GM12878 (cell line): Measurements from ENCODE around the gene AP1S1. TPM values are rescaled to one million over a fixed set of nuclear protein-coding genes. Genes with fewer than 3 reads are reported as not detected.

Experiments used
- ATAC-seq: fragments of 200-7000 bp; cut with Tn5 transposase; 3 replicates; pipeline ENCODE4 v1.9.1; 2020; ENCODE audit warnings: mild to moderate bottlenecking, moderate library complexity
- BruUV-seq: library from RNA; stranded (reverse); fragments of 400-500 nt; replicated peaks from 2 replicates; lab custom pipeline; 2021; lab: Mats Ljungman, UMichigan
- CTCF ChIA-PET: fragments of 300-600 bp; sonication (Branson Sonifier 250); formaldehyde crosslinking; extraction: SDS; loops from one replicate; lab custom pipeline; 2021; ENCODE audit warnings: inconsistent platforms; lab: Yijun Ruan, JAX
- POLR2A ChIA-PET: fragments of 350-600 bp; formaldehyde crosslinking; extraction: SDS; loops from one replicate; lab custom pipeline; 2021; ENCODE audit warnings: inconsistent platforms; lab: Charles Lee
- RAD21 ChIA-PET: fragments of 300-600 bp; sonication (Branson Sonifier 250); formaldehyde crosslinking; loops from one replicate; lab custom pipeline; 2023; ENCODE audit warnings: antibody characterized with exemption; ENCODE audit not compliant: unreplicated experiment; lab: Charles Lee
- SMC1A ChIA-PET: fragments of 300-600 bp; sonication (Branson Sonifier 250); formaldehyde crosslinking; loops from one replicate; lab custom pipeline; 2023; ENCODE audit not compliant: unreplicated experiment, uncharacterized antibody; lab: Charles Lee
- DNase-seq: peaks from one replicate; pipeline ENCODE4 v3.0.0-alpha.2; 2011; ENCODE audit warnings: low read depth, low spot score
- FAIRE-seq: peaks from 3 replicates; lab custom pipeline; 2011; peaks lifted over from hg19 to GRCh38; lab: Jason Lieb, UNC
- H2AFZ ChIP-seq: 2 replicates; pipeline ENCODE4 v1.6.0; 2011; ENCODE audit warnings: low read depth, low read length, control low read depth; ENCODE audit not compliant: control insufficient read depth
- H3K27ac ChIP-seq: 2 replicates; pipeline ENCODE4 v1.5.1; 2011; ENCODE audit warnings: control low read depth; ENCODE audit not compliant: control insufficient read depth, insufficient read depth
- H3K27me3 ChIP-seq, 2 experiments: replicated peaks in 1 of 2; 2 replicates each; pipeline versions ENCODE4 v1.6.0 to v1.6.1; 2011; ENCODE audit warnings: low read length in 1 of 2; ENCODE audit not compliant: control insufficient read depth in 2 of 2, insufficient read depth in 2 of 2
- H3K36me3 ChIP-seq, 2 experiments: 2 replicates each; pipeline ENCODE4 v1.5.1; 2011; ENCODE audit warnings: low read length in 1 of 2; ENCODE audit not compliant: control insufficient read depth in 2 of 2, insufficient read depth in 2 of 2
- H3K4me1 ChIP-seq: 2 replicates; pipeline ENCODE4 v1.6.1; 2011; ENCODE audit warnings: mild to moderate bottlenecking, low read length, moderate library complexity, mixed read lengths; ENCODE audit not compliant: control insufficient read depth, insufficient read depth
- H3K4me2 ChIP-seq: 2 replicates; pipeline ENCODE4 v1.6.0; 2011; ENCODE audit warnings: control low read depth; ENCODE audit not compliant: control insufficient read depth, insufficient read depth
- H3K4me3 ChIP-seq: fragments of 200-600 bp; sonication (generic); 2 replicates; pipeline ENCODE4 v1.5.1; 2016
- H3K79me2 ChIP-seq: 2 replicates; pipeline ENCODE4 v1.6.0; 2011; ENCODE audit warnings: low read length; ENCODE audit not compliant: control insufficient read depth, insufficient read depth
- H3K9ac ChIP-seq: 2 replicates; pipeline ENCODE4 v1.8.0; 2011; ENCODE audit warnings: low read length, control low read depth, mixed read lengths; ENCODE audit not compliant: control insufficient read depth, insufficient read depth
- H3K9me3 ChIP-seq: replicated peaks from 3 replicates; pipeline ENCODE4 v1.5.1; 2011; ENCODE audit warnings: mild to moderate bottlenecking, low read length; ENCODE audit not compliant: control insufficient read depth, insufficient read depth
- H4K20me1 ChIP-seq: 2 replicates; pipeline ENCODE4 v1.6.0; 2011; ENCODE audit not compliant: control insufficient read depth, insufficient read depth
- BACH1 ChIP-seq: fragments of 450-650 bp; IDR thresholded peaks from 2 replicates; pipeline ENCODE4 v1.6.1; 2017; ENCODE audit warnings: mild to moderate bottlenecking, borderline replicate concordance
- CBX3 ChIP-seq: fragments of 200-600 bp; sonication (generic); IDR thresholded peaks from 2 replicates; pipeline ENCODE4 v1.6.1; 2016; ENCODE audit warnings: low read depth, borderline replicate concordance
- CHD2 ChIP-seq: IDR thresholded peaks from 2 replicates; pipeline ENCODE4 v1.6.1; 2011; ENCODE audit warnings: low read depth, low read length, improper control_type of control experiment, borderline replicate concordance
- JUNB ChIP-seq: IDR thresholded peaks from 2 replicates; pipeline ENCODE4 v1.6.1; 2016; ENCODE audit warnings: antibody characterized with exemption, mild to moderate bottlenecking
- MYB ChIP-seq: fragments of 150-350 bp; IDR thresholded peaks from 2 replicates; pipeline ENCODE4 v1.6.1; 2014; ENCODE audit warnings: mild to moderate bottlenecking, low read depth, low read length, borderline replicate concordance
- NFIC ChIP-seq: IDR thresholded peaks from 2 replicates; pipeline ENCODE4 v1.6.1; 2012; ENCODE audit warnings: low read depth, mild to moderate bottlenecking, inconsistent platforms, low read length, moderate library complexity
- NR2F1 ChIP-seq: fragments of 450-650 bp; conservative IDR thresholded peaks from 2 replicates; pipeline ENCODE4 v1.6.1; 2017; ENCODE audit warnings: mild to moderate bottlenecking
- RBBP5 ChIP-seq: fragments of 200-600 bp; sonication (generic); conservative IDR thresholded peaks from 2 replicates; pipeline ENCODE4 v1.6.1; 2016
- TCF12 ChIP-seq: IDR thresholded peaks from 2 replicates; pipeline ENCODE4 v1.6.1; 2011; ENCODE audit warnings: low read depth, mild to moderate bottlenecking, low read length
- ZNF24 ChIP-seq: fragments of 450-650 bp; IDR thresholded peaks from 2 replicates; pipeline ENCODE4 v1.6.1; 2017; ENCODE audit warnings: antibody characterized with exemption, mild to moderate bottlenecking
- WGBS: methylation state at CpG from one replicate; pipeline ENCODE4 v1.1.6; 2016; ENCODE audit warnings: low lambda C conversion rate; ENCODE audit not compliant: insufficient replicate concordance, insufficient coverage; ENCODE audit errors: missing lambda C conversion rate; 5-methylcytosine and 5-hydroxymethylcytosine counted together
- in situ Hi-C: fragments of 300-500 bp; cut with MboI; formaldehyde crosslinking; loops from 9 replicates; pipeline ENCODE4 v1.14.3; 2018; ENCODE audit warnings: mixed read lengths
- intact Hi-C: fragments of 100-400 bp; cut with micrococcal nuclease; formaldehyde crosslinking; loops from one replicate; pipeline ENCODE4 v1.14.2; 2022; ENCODE audit not compliant: unreplicated experiment
- polyA plus RNA-seq, 11 experiments: library from polyadenylated mRNA; depleted of rRNA in 4 of 11; unstranded in 6 of 11; stranded (reverse) in 5 of 11; fragments of >200 nt; fragmentation: Nextera tagmentation in 4 of 11; fragmentation: Illumina TruSeq in 1 of 11; extraction: Ambion mirVana in 4 of 11; extraction: Trizol in 1 of 11; gene quantifications; 1 replicate in 1 of 11; 2 replicates in 10 of 11; pipeline versions ENCODE4 v1.2.1 to v1.2.3, GENCODE V29; 2011 to 2016; ENCODE audit warnings: inconsistent platforms in 2 of 11, missing spikeins in 2 of 11, low read depth in 1 of 11
- total RNA-seq, 4 experiments: library from RNA; depleted of rRNA in 3 of 4; stranded (reverse); fragments of >200 nt in 3 of 4; fragmentation: Illumina TruSeq in 1 of 4; extraction: Trizol in 1 of 4; gene quantifications; 2 replicates each; pipeline versions ENCODE4 v1.2.1 to v1.2.3, GENCODE V29; 2013 to 2021
- TF ChIP-seq, protein P1 (sequence below): fragments of 450-650 bp; IDR thresholded peaks from 2 replicates; pipeline ENCODE4 v1.6.1; 2016; ENCODE audit warnings: mild to moderate bottlenecking
- TF ChIP-seq, protein P2 (sequence below): fragments of 450-650 bp; IDR thresholded peaks from 2 replicates; pipeline ENCODE4 v1.6.1; 2017; ENCODE audit warnings: mild to moderate bottlenecking

The AP1S1 gene
- total and polyA plus RNA-seq, 10 of the 15 experiments (the other 5 are each of a cell fraction or from before 2014, with no cell fraction given) = 2.5 to 121 (median 54.9) TPM

DNA sequence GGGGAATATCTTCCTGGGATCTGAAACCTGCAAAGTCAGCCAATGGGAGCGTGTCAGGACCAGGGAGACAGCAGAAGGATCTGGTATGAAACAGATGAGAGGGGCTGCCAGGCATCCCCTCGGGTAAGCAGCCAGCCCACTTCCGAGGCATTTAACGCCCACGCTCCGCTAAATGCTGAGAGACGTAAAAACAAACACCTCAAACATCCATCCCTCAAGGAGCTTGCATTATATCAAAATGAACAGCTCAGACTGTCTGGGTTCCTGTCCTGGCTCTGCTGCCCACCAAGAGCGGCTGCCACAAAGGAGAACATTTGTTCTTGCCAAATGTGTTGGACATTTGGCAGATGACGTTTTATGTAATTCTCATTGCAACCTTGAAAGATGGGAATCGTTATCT is 34.4 kb upstream of the AP1S1 start:
- RAD21 ChIA-PET = interaction anchor here (0.6 kb wide), 1 partner anchor 22 kb away, joined by 3 read pairs; no protein-coding TSS in a partner anchor
- H3K4me2 ChIP-seq = no peak overlapping the region
- H3K27me3 ChIP-seq = no peaks in the 10 kb centered on the region
- H3K4me3 ChIP-seq = no peak overlapping the region
- in situ Hi-C loops = no loop called here
- WGBS = 65% methylated on average over 10 of the region's 10 CpGs
- H3K27ac ChIP-seq = no peak overlapping the region
- ATAC-seq (no peak), FAIRE-seq (no peak)
- no TSS peak for BruUV-seq
- H3K9ac ChIP-seq = no peak overlapping the region
- POLR2A ChIA-PET = interaction anchor here (0.7 kb wide), 1 partner anchor 208 kb away, joined by 3 read pairs; no protein-coding TSS in a partner anchor
- H3K36me3 ChIP-seq = no peaks in the 10 kb centered on the region
- TF ChIP-seq JUNB (no peak), RBBP5 (no peak), BACH1 (no peak), CBX3 (no peak), CHD2 (no peak)
- TF ChIP-seq, all 136 proteins: peak for 0
- H4K20me1 ChIP-seq = no peaks in the 10 kb centered on the region
- H3K9me3 ChIP-seq = no peaks in the 10 kb centered on the region
- H3K4me1 ChIP-seq = peaks cover 9% of the 10 kb centered on the region
- H3K79me2 ChIP-seq = no peaks in the 10 kb centered on the region
- no peak for DNase-seq
- intact Hi-C loops = loop anchor here (5.0 kb wide), 1 partner anchor 33 kb away; the partner anchor contains the start of gene TRIM56
- ChIA-PET CTCF (interaction anchor here (0.6 to 2.2 kb wide), 3 partner anchors 18 to 200 kb away, joined by 3 to 5 read pairs (median 3); no protein-coding TSS in a partner anchor), SMC1A (interaction anchor here (1.1 to 1.2 kb wide), 2 partner anchors 11 to 42 kb away, joined by 3 to 4 read pairs; no protein-coding TSS in a partner anchor)
- H2AFZ ChIP-seq = no peak overlapping the region

DNA sequence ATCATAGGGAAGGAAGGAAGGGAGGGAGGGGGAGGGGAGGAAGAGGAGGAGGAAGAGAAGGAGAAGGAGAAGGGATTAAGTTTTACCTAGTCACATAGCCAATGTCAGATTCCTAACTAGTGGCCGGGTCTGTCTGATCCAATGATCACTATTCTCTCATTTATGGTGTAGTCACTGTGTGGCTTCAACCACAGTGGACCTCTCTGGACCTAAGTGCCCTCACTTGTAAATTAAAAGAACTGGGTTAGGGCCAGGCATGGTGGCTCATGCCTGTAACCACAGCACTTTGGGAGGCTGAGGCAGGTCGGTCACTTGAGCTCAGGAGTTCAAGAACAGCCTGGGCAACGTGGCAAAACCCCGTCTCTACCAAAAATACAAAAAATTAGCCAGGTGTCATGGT is 34.0 kb upstream of the AP1S1 start:
- H2AFZ ChIP-seq = no peak overlapping the region
- no peak overlapping the region for H3K9ac ChIP-seq
- H3K9me3 ChIP-seq = no peaks in the 10 kb centered on the region
- no peaks in the 10 kb centered on the region for H4K20me1 ChIP-seq
- WGBS = 33% methylated on average over 4 of the region's 4 CpGs
- TF ChIP-seq MYB (no peak), ZNF24 (no peak), TCF12 (no peak), NFIC (no peak), NR2F1 (no peak)
- TF ChIP-seq, protein P1, sequence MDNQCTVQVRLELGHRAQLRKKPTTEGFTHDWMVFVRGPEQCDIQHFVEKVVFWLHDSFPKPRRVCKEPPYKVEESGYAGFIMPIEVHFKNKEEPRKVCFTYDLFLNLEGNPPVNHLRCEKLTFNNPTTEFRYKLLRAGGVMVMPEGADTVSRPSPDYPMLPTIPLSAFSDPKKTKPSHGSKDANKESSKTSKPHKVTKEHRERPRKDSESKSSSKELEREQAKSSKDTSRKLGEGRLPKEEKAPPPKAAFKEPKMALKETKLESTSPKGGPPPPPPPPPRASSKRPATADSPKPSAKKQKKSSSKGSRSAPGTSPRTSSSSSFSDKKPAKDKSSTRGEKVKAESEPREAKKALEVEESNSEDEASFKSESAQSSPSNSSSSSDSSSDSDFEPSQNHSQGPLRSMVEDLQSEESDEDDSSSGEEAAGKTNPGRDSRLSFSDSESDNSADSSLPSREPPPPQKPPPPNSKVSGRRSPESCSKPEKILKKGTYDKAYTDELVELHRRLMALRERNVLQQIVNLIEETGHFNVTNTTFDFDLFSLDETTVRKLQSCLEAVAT = no peak
- TF ChIP-seq, protein P2, sequence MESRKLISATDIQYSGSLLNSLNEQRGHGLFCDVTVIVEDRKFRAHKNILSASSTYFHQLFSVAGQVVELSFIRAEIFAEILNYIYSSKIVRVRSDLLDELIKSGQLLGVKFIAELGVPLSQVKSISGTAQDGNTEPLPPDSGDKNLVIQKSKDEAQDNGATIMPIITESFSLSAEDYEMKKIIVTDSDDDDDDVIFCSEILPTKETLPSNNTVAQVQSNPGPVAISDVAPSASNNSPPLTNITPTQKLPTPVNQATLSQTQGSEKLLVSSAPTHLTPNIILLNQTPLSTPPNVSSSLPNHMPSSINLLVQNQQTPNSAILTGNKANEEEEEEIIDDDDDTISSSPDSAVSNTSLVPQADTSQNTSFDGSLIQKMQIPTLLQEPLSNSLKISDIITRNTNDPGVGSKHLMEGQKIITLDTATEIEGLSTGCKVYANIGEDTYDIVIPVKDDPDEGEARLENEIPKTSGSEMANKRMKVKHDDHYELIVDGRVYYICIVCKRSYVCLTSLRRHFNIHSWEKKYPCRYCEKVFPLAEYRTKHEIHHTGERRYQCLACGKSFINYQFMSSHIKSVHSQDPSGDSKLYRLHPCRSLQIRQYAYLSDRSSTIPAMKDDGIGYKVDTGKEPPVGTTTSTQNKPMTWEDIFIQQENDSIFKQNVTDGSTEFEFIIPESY = no peak
- TF ChIP-seq, all 136 proteins: peak for 0
- ChIA-PET CTCF (interaction anchor here (2.2 kb wide), 1 partner anchor 18 kb away, joined by 5 read pairs; no protein-coding TSS in a partner anchor), SMC1A (interaction anchor here (0.6 to 1.2 kb wide), 3 partner anchors 11 to 43 kb away, joined by 3 to 4 read pairs (median 3); no protein-coding TSS in a partner anchor), POLR2A (interaction anchor here (0.7 kb wide), 1 partner anchor 32 kb away, joined by 4 read pairs; no protein-coding TSS in a partner anchor), RAD21 (interaction anchor here (0.6 kb wide), 1 partner anchor 22 kb away, joined by 3 read pairs; no protein-coding TSS in a partner anchor)
- DNase-seq (no peak), ATAC-seq (no peak), FAIRE-seq (no peak)
- Histone ChIP-seq H3K4me3 (no peak overlapping the region), H3K4me1 (peaks cover 11% of the 10 kb centered on the region), H3K27ac (no peak overlapping the region), H3K4me2 (no peak overlapping the region), H3K79me2 (no peaks in the 10 kb centered on the region), H3K36me3 (no peaks in the 10 kb centered on the region), H3K27me3 (no peaks in the 10 kb centered on the region)
- no TSS peak for BruUV-seq
- intact Hi-C loops = loop anchor here (5.0 kb wide), 1 partner anchor 33 kb away; the partner anchor contains the start of gene TRIM56
- in situ Hi-C loops = no loop called here
